ENCODE data around the gene ARID3B.
"Not testable (repeated sequence)": the region's sequence is repeated elsewhere in the genome, so short reads cannot be mapped to it uniquely, and the experiment has no call there.

Gene ARID3B

GRCh38 chr15:74620636-74621545 is 79.9 kb downstream of the ARID3B start:
- DNase-seq (ENCODE audit: low read depth in 2 of 2), result peak; percentile 30 to 40

GRCh38 chr15:74621546-74621920 is 80.5 kb downstream of the ARID3B start:
- no peak for DNase-seq (ENCODE audit: low read depth in 2 of 2)

GRCh38 chr15:74621936-74622335 is 80.9 kb downstream of the ARID3B start:
- DNase-seq (ENCODE audit: low read depth in 2 of 2), result no peak

- no peak for DNase-seq (ENCODE audit: low read depth in 2 of 2)
Observed at GRCh38 chr15:74622758-74623157, 81.7 kb downstream of the ARID3B start.

GRCh38 chr15:74624020-74624602 is 83.1 kb downstream of the ARID3B start:
- no peak for DNase-seq (ENCODE audit: low read depth in 2 of 2)

- DNase-seq (ENCODE audit: low read depth in 2 of 2), result no peak
Observed at GRCh38 chr15:74625693-74626092, 84.7 kb downstream of the ARID3B start.

- no peak for DNase-seq (ENCODE audit: low read depth in 2 of 2)
Observed at GRCh38 chr15:74626336-74626735, 85.3 kb downstream of the ARID3B start.

GRCh38 chr15:74626752-74627692 is 86.0 kb downstream of the ARID3B start:
- DNase-seq (ENCODE audit: low read depth in 2 of 2), result no peak

- no peak for DNase-seq (ENCODE audit: low read depth in 2 of 2)
Observed at GRCh38 chr15:74627766-74628165, 86.7 kb downstream of the ARID3B start.

GRCh38 chr15:74628199-74628598 is 87.2 kb downstream of the ARID3B start:
- no peak for DNase-seq (ENCODE audit: low read depth in 2 of 2)

- no peak for DNase-seq (ENCODE audit: low read depth in 2 of 2)
Observed at GRCh38 chr15:74628949-74629348, 87.9 kb downstream of the ARID3B start.

GRCh38 chr15:74629696-74630095 is 88.7 kb downstream of the ARID3B start:
- not testable (repeated sequence) for DNase-seq (ENCODE audit: low read depth in 2 of 2)

GRCh38 chr15:74630284-74631086 is 89.5 kb downstream of the ARID3B start:
- DNase-seq (ENCODE audit: low read depth in 2 of 2), result no peak

GRCh38 chr15:74631087-74631385 is 90.0 kb downstream of the ARID3B start:
- no peak for DNase-seq (ENCODE audit: low read depth in 2 of 2)

- DNase-seq (ENCODE audit: low read depth in 2 of 2), result no peak
Observed at GRCh38 chr15:74631408-74631807, 90.4 kb downstream of the ARID3B start.

GRCh38 chr15:74631935-74632560 is 91.0 kb downstream of the ARID3B start:
- DNase-seq (ENCODE audit: low read depth in 2 of 2), result peak in 1 of 2 donors; percentile 40

GRCh38 chr15:74632601-74633000 is 91.6 kb downstream of the ARID3B start:
- no peak for DNase-seq (ENCODE audit: low read depth in 2 of 2)

- no peak for DNase-seq (ENCODE audit: low read depth in 2 of 2)
Observed at GRCh38 chr15:74633781-74634180, 92.8 kb downstream of the ARID3B start.

GRCh38 chr15:74635228-74635627 is 94.2 kb downstream of the ARID3B start:
- DNase-seq (ENCODE audit: low read depth in 2 of 2), result peak; percentile 42 to 55

- no peak for DNase-seq (ENCODE audit: low read depth in 2 of 2)
Observed at GRCh38 chr15:74636984-74637383, 96.0 kb downstream of the ARID3B start.

- DNase-seq (ENCODE audit: low read depth in 2 of 2), result no peak
Observed at GRCh38 chr15:74641151-74641550, 100.1 kb downstream of the ARID3B start.
